T-helper 2 cell treated with Interferon-gamma antibody and Interleukin-4, amounts not matched to agents 100 ng/mL and 5 ng/mL, for 36 hours (primary cell): ENCODE data around the gene LGALS1. TPM values are rescaled to one million over a fixed set of nuclear protein-coding genes. Genes with fewer than 3 reads are reported as not detected.
"Not testable (repeated sequence)": the region's sequence is repeated elsewhere in the genome, so short reads cannot be mapped to it uniquely, and the experiment has no call there.

Experiments used
- intact Hi-C: fragments of 100-400 bp; cut with micrococcal nuclease; formaldehyde crosslinking; loops from one replicate; pipeline ENCODE4 v1.15.1; 2023
- total RNA-seq: library from RNA; stranded (reverse); gene quantifications from 2 replicates; pipeline ENCODE4 v1.2.3, GENCODE V29; 2022

Gene LGALS1
- total RNA-seq, 1 donor from 2014 or later = 1,502 TPM

DNA sequence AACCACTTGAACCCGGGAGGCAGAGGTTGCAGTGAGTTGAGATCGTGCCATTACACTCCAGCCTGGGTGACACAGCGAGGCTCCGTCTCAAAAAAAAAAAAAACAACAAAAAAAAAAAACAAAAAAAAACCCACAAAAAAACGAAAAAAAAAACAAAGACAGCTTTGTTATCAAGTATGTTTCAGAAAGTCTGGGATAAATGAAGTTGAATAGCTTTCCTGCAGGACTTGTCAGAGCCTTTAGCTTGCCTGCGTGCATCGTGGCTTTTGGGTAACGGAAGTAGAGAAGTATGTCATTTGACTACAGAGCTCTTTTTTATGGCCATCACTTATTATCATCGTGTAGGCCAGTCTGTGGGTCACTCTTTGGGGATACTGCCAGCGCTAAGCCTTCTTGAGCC, 36.1 kb downstream of the LGALS1 start:
- intact Hi-C loops = no loop called here

DNA sequence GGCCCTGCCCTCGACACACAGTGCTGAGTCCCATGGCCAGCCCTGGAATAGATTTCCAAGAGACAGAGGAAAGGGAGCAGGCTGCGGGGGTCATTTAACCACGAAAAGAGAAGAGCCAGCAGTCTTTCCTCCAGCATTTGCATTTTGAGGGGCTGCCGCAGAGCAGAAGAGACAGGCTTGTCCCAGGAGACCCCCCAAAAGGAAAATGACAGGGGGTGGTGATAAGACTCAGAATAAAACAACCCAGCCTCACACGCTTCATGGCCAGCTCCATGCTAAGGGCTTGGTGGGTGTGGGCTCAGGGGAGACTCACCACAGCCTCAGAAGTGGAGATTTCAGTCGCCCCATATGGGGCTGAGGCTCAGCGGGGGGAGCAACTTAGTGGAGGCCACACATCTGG, 38.3 kb downstream of the LGALS1 start:
- intact Hi-C loops = no loop called here

DNA sequence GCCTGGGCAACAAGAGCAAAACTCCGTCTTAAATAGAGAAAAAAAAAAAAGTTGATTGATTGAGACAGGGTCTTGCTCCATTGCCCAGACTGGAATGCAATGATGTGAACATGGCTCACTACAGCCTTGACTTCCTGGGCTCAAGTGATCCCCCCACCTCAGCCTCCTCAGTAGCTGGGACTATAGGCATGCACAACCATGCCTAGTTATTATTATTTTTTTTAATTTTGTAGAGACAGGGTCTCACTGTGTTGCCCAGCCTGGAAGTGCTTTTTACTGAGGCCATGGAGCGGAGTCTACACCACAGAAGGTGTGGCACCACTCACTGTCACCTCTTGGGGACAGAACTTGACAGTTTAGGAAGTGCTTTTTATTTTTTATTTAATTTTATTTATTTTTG, 39.2 kb downstream of the LGALS1 start:
- intact Hi-C loops = no loop called here

DNA sequence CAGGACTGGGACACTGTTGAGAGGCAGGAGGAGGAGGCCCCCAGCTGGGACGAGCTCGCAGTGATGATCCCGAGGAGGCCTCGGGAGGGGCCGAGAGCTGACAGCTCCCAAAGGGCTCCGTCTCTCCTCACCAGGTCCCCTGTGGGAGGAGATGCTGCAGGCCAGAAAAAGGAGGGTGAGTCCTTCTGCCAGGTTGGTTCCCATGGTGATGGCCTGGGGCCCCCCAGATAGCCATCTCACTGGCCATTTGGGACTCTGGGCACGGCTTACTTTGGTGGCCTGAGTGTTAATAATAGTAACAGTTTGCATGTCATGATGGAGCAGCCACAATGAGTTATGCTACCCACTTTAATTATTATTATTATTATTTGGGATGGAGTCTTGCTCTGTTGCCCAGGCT, 40.3 kb downstream of the LGALS1 start:
- intact Hi-C loops = no loop called here

DNA sequence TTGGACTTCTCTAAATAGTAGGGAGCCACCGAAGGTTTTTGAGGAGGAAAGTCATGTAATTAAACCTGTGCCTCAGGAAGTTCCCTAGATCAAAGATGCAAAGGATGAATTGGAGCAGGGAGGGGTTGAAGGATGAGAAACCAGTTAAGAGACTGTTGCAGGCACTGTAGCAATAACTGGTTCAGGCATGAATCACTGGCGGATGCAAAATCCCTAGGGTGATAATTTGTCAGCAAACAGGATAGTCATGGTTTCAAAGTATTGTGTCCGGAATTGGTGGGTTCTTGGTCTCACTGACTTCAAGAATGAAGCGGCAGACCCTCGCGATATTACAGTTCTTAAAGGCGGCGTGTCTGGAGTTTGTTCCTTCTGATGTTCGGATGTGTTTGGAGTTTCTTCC, 41.3 kb downstream of the LGALS1 start:
- intact Hi-C loops = no loop called here

DNA sequence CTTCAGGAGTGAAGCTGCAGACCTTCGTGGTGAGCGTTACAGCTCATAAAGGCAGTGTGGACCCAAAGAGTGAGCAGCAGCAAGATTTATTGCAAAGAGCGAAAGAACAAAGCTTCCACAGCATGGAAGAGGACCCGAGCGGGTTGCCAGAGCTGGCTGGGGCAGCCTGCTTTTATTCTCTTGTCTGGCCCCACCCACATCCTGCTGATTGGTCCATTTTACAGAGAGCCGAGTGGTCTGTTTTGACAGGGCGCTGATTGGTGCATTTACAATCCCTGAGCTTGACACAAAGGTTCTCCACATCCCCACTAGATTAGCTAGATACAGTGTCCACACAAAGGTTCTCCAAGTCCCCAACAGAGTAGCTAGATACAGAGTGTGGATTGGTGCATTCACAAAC, 41.8 kb downstream of the LGALS1 start:
- intact Hi-C loops = not testable (repeated sequence)

DNA sequence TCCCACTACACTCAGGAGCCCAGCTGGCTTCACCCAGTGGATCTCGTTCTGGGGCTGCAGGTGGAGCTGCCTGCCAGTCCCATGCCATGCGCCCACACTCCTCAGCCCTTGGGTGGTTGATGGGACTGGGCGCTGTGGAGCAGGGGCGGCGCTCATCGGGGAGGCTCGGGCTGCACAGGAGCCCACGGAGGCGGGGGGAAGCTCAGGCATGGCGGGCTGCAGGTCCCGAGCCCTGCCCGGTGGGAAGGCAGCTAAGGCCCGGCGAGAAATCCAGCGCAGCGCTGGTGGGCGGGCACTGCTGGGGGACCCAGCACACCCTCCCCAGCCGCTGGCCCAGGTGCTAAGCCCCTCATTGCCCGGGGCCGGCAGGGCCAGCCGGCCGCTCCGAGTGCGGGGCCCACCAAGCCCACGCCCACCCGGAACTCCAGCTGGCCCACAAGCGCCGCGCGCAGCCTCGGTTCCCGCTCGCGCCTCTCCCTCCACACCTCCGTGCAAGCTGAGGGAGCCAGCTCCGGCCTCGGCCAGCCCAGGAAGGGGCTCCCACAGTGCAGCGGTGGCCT, 42.4 kb downstream of the LGALS1 start:
- intact Hi-C loops = not testable (repeated sequence)

DNA sequence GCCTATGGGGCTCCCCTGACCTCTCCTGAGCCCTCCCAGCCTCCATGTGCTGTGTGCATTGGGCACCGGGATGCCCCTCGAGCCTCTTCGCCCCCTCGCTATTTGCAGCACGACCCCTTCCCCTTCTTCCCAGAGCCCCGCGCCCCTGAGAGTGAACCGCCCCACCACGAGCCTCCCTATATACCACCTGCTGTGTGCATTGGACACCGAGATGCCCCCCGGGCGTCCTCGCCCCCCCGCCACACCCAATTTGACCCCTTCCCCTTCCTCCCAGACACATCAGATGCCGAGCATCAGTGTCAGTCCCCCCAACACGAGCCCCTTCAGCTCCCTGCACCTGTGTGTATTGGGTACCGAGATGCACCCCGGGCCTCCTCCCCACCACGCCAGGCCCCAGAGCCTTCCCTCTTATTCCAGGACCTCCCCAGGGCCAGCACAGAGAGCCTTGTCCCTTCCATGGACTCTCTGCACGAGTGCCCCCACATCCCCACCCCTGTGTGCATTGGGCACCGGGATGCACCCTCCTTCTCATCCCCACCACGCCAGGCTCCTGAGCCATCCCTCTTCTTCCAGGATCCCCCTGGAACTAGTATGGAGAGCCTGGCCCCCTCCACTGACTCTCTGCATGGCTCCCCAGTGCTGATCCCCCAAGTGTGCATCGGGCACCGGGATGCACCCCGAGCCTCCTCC, 50.3 kb downstream of the LGALS1 start:
- intact Hi-C loops = loop anchor here (2.0 kb wide), 1 partner anchor 19 kb away; no protein-coding TSS in a partner anchor

DNA sequence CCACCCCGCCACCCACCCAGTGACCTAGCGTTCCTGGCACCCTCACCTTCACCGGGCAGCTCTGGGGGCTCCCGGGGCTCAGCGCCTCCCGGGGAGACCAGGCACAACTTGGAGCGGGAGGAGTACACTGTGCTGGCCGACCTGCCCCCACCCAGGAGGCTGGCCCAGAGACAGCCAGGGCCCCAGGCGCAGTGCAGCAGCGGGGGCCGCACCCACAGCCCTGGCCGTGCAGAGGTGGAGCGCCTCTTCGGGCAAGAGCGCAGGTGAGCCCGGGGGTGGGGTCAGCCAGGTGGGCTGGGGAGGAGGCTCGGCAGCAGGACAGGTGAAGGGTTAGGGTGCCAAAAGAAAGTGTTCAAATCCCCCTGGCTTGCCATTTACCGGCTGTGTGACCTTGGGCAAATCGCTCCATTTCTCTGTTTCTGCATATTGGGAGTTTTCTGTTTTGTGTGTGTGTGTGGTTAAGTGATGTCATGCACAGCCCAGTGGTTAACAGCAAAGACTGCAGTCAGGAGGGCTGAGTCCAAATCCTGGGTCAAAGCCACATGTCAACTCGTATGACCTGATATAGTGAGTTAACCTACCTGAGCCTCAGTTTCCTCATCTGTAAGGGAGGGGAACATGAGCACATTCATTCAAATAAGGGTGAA, 50.9 kb downstream of the LGALS1 start:
- intact Hi-C loops = loop anchor here (2.0 kb wide), 1 partner anchor 18 kb away; no protein-coding TSS in a partner anchor

DNA sequence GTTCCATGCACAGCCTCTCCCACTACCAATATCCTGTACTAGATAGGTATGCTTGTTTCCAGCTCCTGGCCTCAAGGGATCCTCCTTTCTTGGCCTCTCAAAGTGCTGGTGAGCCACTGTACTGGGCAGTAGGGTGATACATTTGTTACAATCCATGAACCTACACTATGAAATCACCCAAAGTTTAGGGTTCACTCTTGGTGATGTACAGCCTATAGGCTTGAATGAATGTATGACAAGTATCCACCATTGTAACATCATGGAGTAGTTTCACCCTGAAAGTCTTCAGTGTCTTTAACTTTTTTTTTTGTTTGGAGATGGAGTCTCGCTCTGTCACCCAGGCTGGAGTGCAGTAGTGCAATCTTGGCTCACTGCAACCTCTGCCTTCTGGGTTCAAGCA, 53.2 kb downstream of the LGALS1 start:
- intact Hi-C loops = no loop called here

Other genes starting within 250 kb of the LGALS1 start
- 0.07 and 0.20 TPM in 2 replicates for gene ELFN2, start 248.2 kb upstream of the LGALS1 start, total RNA-seq
- gene MFNG, start 189.3 kb upstream of the LGALS1 start, total RNA-seq = 247 and 250 TPM in 2 replicates
- 0.11 TPM in 1 of 2 replicates, not detected in the other for gene CARD10, start 156.2 kb upstream of the LGALS1 start, total RNA-seq
- gene CDC42EP1, start 115.2 kb upstream of the LGALS1 start, total RNA-seq = 0.11 and 0.16 TPM in 2 replicates
- not detected in 2 replicates for gene LGALS2, start 95.5 kb upstream of the LGALS1 start, total RNA-seq
- gene GGA1, start 66.8 kb upstream of the LGALS1 start, total RNA-seq = 58.8 and 62.7 TPM in 2 replicates
- 152 and 161 TPM in 2 replicates for gene SH3BP1, start 36.0 kb upstream of the LGALS1 start, total RNA-seq
- gene PDXP, start 16.9 kb upstream of the LGALS1 start, total RNA-seq = 24.5 and 26.6 TPM in 2 replicates
- gene NOL12, start 10.7 kb downstream of the LGALS1 start, total RNA-seq = 54.9 and 61.7 TPM in 2 replicates
- 48.6 and 49.3 TPM in 2 replicates for gene TRIOBP, start 21.4 kb downstream of the LGALS1 start, total RNA-seq
- gene GCAT, start 132.3 kb downstream of the LGALS1 start, total RNA-seq = 11.3 and 11.6 TPM in 2 replicates
- gene GALR3, start 147.7 kb downstream of the LGALS1 start, total RNA-seq = not detected in 2 replicates
- gene ANKRD54, start 168.7 kb downstream of the LGALS1 start, total RNA-seq = 25.9 and 26.0 TPM in 2 replicates
- 469 and 476 TPM in 2 replicates for gene EIF3L, start 173.8 kb downstream of the LGALS1 start, total RNA-seq
- 27.9 and 29.3 TPM in 2 replicates for gene MICALL1, start 230.7 kb downstream of the LGALS1 start, total RNA-seq